ENCODE data around the gene AGA.

Gene AGA

GRCh38 chr4:177444911-177445736, 2.9 kb upstream of the AGA start:
- DNase-seq, result no peak

- no peak for DNase-seq
These were observed 1.0 kb downstream of the AGA start for GRCh38 chr4:177441061-177441802.

DNA sequence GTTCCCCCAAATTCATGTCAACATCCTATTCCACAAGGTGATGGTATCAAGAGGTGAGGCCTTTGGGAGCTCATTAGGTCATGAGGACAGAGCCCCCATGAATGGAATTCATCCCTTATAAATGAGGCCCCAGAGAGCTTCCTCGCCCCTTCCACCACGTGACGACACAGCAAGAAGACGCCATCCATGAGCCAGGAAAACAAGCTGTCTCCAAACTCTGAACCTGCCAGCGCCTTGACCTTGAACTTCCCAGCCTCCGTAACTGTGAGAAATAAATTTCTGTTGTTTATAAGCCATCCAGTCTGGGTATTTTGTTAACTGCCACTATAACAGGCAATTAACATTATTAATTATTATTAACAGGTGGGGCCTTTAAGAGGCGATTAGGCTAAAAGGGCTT, 5.8 kb downstream of the AGA start:
- no peak for DNase-seq

DNA sequence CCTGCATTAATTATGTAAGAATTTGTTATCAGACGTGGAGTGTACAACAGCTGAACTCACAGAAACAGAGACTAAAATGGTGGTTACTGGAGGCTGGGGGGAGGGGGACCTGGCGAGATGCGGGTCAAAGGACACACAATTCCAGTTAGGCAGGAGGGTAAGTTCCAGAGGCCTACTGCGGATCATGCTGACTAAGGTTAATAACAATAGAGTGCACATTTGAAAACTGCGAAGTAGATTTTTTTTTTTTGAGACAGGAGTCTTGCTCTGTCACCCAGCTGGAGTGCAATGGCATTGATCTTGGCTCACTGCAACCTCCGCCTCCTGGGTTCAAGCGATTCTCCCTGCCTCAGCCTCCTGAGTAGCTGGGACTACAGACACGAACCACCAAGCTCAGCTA, 7.6 kb downstream of the AGA start:
- no peak for DNase-seq

DNA sequence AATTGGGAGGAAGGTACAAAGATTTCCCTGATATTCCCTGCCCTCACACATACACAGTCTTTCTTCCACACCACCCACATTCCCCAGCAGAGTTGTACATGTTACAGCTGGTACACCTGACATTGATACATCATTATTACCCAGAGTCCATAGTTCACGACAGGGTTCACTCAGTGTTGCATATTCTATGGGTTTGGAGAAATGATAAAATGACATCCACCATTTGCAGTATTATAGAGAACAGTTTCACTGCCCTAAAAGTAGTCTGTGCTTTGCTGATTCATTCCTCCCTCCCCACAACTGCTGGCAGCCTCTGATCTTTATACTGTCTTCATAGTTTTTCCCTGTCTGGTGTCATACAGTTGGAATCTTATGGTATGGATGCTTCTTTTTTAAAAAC, 15.0 kb downstream of the AGA start:
- DNase-seq, result no peak

GRCh38 chr4:177419434-177419833, 22.8 kb downstream of the AGA start:
- no peak for DNase-seq

- no peak for DNase-seq
These were observed 28.6 kb downstream of the AGA start for GRCh38 chr4:177413656-177414055.

DNA sequence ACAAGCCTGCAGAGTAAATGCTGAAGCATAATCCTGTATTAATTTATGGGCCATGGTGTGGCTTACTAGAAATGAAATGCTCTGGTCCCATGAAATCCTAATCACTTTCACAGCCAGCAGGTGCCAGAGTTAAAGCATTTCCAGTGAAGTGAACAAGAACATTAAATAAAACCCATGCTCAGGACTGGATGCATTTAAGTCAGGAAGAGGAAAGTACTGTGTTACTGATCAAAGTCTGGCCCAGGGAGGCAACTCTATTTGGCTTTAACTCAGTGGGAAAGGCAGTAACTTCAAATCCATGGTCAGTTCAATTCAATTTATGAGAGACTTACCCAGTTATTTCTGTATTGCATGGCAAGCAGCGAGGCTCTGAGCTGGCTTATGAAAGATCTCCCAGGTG, 29.2 kb downstream of the AGA start:
- no peak for DNase-seq

DNA sequence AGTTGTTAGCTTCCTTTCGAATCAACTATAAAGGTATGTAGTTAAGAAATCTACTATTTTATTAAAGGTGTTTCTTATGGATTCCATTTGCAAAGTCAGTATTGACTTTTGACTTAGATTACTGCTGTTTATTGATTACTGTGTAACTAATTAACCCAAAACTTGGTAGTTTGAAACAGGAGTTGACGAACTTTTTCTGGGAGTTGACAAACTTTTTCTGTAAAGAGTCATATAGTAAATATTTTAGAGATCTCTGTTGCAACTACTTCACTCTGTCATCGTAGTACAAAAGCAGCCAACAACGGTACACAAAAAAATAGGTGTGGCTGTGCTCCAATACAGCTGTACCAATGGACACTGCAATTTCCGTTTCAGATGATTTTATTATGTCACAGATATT, 30.2 kb downstream of the AGA start:
- no peak for DNase-seq

DNA sequence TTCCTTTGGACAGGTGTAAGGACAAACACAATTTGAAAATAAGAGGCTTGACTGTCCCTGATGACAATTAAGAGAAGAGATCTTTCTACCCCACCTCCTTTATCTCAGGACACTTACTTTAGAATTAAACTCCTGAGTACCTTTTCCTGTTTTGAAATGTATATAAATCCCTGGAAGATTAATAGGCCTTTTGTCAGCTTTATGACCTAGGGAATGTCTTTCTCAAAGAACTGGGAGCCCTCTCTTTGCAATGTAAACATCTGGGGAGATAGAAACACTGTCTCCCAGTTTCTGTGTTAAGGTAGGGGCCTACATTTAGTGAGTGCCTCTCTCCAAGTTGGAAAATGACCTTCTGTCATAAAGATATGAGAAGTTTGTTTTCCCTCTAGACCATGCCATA, 31.7 kb downstream of the AGA start:
- DNase-seq, result no peak

DNA sequence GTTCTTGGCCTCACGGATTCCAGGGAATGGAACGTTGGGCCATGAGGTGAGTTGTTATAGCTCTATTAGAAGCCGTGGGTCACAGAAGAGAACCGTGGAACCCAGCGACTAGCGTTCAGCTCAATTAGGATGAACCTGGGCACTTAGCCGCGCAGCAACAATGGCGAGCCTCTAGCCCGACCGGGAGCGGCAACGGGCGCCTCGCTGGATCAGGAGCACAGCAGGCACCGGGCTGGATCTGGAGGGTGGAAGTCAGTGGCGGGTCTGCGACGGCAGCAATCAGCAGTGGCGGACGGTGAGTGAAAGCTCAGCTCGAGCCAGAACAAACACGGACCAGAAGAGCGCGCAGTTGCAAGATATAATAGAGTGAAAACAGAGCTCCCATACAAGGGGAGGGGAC, 34.2 kb downstream of the AGA start:
- DNase-seq, result no peak

DNA sequence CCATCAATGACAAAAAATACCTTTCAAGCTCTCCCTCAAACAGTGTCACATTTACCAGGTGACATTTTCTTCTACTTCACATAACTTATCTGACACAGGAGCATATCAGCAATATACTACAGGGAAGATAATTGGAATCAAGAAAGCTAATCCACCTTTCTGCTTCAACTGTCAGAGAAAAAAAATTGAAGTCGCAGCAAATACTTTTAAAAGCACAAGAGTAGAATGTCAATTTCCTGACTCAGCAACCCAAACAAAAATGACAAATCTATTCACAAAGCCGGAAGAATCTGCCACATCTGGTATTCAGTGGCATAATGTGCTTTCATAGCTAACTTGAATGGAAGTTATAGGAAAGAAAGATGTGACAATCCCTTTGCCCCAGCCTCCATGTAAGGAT, 36.7 kb downstream of the AGA start:
- no peak for DNase-seq

DNA sequence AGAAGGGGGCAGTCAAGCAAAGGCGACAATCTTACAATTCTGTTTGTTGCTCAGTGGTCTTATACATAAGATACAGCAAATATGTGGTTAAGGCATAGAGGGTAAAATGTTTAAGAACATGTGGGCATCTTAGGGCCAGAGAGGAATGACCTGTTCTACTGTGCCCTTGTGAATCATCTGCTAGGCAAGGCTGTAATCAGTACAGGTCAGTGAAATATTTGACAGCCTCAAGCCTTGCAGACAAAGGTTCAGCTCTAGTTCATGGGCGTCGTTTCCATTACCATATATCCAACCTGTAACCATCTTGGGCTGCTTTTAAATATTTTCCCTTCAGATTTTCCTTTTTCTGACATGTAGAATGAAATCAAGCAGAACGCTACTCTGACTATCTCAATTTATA, 37.3 kb downstream of the AGA start:
- no peak for DNase-seq

DNA sequence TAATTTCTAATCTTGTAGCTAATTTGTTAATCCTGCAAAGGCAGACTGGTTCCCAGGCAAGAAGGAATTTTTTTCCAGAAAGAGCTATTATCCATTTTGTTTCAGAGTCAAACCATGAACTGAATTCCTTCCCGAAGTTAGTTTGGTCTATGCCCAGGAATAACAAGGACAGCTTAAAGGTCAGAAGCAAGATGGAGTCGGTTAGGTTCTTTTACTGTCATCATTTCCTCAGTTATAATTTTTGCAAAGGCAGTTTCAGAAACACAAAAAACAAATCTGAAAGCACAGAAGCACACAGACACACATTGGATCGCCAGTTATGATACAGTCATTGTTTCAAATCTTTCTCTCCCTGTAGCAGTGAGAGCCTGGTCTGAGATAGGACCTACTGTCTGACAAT, 37.9 kb downstream of the AGA start:
- no peak for DNase-seq

GRCh38 chr4:177403746-177404145, 38.5 kb downstream of the AGA start:
- DNase-seq, result no peak

DNA sequence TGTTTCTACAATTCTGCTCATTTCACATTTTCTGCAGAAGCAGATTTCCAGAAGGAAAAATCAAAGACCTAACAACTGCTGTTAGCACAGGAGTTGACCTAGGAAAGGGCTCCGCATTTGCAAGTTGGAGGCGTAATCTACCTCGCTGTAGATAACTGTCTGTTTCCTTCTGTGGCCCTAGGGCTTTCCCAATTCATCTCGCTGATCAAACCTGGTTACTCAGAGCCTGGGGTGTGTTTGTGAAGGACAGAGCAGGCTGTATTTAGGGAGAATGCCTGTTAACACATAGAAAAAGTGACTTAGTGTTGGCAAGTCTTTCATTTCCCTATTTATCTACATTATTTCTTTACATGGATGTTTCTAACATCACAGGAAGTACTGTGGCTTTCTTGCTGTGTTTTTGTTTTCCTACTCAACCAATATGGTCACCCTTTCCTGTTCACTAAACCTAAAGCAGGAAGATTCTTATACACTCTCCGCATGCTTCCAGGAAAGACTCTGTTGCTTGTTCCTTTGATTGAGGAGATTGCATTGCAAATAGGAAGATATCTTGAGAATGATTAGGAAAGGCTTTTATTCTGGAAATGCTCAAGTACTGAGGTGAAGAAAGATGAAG, 40.5 kb downstream of the AGA start:
- DNase-seq, result no peak

DNA sequence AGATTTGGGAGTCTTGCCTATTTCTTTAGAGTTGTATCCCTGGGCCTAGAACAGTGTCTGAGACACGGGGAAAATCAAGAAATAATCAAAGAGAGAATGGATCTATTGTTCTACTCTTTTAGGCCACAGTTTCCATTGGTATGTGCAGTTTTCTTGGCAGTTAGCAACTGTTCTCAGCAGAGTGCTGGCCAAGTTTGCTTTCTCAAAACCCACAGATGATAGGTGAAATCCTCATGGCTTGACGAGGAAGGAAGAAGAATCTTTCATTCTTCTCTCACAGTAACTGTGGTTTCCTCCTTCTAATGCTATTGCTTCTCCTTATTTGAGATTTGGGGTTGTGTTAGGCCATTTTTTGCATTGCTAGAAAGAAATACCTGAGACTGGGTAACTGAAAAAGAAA, 42.2 kb downstream of the AGA start:
- no peak for DNase-seq

- DNase-seq, result no peak
These were observed 45.9 kb downstream of the AGA start for GRCh38 chr4:177396352-177396751.

DNA sequence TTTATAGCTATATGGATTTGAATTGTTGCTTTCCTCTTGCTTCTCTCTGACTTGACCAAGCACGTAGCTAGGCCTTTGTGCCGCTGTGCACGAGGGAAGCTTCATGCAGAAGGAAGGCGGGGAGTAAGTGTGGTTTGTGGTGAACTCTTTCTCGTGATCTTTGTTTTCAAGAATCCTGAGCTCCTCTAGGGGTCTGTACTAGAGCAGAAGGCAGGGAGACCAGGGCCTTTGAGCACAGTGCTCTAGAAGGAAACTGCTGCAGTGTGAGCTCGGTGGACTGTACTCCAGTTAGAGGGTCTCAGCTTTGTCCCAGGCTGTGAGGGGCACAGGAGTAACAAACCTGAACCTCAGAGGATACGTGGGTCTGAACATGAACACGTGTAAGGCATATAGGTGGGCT, 49.0 kb downstream of the AGA start:
- no peak for DNase-seq

DNA sequence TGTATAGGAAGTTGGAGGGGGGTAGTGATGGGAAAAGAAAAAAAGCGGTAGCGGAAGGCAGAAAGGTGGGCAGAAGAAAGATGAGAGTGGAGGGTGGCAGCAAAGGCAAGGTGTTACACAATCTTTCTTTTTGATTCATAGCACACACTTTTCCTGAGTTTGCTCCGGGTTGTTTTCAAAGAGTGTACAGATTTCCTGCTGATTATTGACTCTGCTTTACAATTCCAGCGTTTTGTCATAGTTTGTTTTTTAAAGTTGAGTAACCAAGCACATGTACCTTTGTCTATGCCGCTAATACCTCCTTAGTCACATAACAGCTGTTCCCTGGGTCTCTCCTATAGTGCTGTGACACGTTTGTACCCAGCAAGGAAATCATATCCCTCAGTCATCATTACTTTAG, 50.3 kb downstream of the AGA start:
- DNase-seq, result no peak

DNA sequence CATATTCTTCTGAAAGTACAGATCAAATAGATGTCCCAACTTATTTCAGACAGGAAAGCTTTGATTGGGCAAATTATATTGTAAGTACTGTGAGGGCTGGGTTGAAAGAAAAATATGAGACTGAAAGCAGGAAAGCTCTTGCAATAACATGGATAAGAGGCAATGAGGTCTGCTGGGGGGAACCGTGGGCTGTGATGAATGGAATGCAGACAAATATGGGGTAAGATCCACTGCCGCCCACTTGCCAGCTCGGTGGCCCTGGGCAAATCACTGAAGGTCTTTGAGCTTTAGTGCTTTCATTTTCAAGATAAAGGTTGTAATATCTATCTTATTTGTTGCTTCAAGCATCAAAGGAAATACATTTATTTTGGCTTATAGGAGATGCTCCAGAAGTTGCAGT, 51.0 kb downstream of the AGA start:
- no peak for DNase-seq

DNA sequence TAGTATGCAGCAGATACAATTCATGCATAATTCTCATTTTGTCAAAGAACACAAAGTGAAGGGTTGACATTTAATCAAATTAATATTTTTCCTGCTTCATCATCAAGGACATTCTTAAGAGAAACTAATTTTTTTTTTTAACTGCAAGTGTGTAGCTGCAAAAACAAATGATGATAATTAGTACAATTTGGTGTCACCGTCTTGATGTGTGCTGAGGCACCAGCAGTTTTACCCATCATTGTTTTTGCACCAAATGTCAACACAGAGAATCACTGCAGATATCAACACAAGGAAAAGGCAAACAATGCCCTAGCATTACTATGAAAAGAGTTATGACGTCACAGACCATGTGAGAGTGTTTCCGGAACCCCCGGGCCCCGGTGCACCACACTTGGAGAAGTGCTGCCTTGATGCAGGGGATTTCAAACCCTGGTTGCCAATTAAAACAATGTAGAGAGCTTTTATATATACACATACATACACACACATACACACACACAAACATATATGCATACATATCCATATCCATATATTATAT, 55.9 kb downstream of the AGA start:
- no peak for DNase-seq

DNA sequence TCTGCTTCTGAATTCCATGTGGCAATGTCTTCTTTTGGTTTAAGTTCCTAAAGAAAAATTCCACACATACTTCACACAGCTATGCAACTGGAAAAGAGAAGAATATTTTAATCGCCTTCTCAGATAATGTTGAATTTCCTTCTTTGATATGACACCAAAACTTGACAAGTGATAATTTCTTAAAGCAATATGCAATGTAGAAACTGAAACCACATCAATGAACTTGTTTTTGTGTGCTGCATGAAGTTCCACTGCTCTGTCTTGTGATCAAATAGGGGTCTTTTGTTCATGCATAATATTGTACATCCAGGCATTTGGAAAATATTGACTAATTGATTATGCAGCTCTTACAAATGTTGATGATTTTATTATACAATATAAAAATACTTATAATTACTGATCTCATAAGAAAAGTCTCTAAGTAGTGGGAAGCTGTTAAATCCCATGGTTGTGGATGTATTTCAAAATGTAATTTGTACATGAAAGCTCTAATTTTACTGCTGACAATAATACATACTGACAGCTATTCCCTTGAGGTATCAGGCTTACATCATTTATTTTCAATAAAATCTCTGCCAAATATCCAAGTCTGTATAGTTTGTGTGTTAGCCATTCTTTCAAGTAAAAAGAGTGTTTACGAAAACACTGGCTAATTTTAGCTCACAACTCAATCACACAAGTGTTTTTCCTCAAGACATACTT, 56.5 kb downstream of the AGA start:
- no peak for DNase-seq

All from kidney glomerular epithelial cell (primary cell).